ENCODE results near the gene PROP1. TPM values are rescaled to one million over a fixed set of nuclear protein-coding genes. Genes with fewer than 3 reads are reported as not detected.

The PROP1 gene
- polyA plus RNA-seq, 1 experiment = not detected

DNA sequence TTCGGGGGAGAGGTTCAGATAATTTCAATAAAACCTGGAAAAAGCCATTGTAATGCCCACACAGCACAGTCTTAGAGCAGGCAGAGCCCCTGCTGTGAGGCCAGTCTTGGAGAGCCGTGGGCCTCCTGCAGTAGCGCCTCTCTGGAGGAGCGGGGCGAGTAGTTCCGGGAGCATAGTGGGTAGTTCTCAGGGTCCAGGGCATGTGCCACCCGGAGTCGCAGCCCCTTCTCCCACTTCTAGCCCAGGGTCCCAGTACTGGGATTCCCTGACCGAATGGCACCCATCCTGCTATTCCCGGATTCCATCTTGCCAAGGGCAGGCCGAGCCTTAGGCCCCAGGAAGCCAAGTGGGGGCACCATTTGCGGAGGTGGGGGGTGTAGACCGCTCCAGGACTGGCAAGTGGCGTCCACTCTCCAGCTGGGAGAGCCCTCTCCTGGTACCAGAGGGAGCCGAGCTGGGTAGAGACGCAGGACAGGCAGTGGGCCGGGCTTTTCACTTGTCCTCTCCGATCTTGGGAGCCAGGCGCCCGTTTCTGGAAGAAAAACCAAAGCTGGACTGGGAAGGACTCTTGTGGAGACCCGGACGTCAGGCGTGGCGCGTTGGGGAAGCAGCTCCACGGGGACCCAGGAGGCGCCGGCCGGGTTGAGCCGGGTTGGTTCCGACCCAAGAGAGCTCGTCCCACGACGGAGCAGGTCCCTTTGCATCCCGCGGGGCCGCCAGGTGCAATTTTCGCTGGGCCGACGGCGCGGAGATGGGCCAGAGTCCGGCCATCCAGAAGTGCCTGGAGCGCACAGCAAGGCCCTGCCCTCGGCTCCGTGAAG lies 12.1 kb downstream of the PROP1 start:
- no peak overlapping the region for H3K27ac ChIP-seq (ENCODE audit: low read depth, low read length)
- no peaks in the 10 kb centered on the region; the same call in 1 of the 2 replicates for H3K9me3 ChIP-seq (ENCODE audit: control insufficient read depth, insufficient read depth, low read length)
- no peak for DNase-seq (ENCODE audit: low read depth, low spot score)
- ChIA-PET CTCF (no interaction called here), POLR2A (no interaction called here)
- no peak for TF ChIP-seq CTCF (IDR thresholded peaks at IDR 0.05; ENCODE audit: low read depth, low read length)
- H3K27me3 ChIP-seq (ENCODE audit: control insufficient read depth, insufficient read depth, low read length) = peaks cover 54% of the 10 kb centered on the region
- H3K4me3 ChIP-seq (ENCODE audit: low read depth, low read length) = no peak overlapping the region

DNA sequence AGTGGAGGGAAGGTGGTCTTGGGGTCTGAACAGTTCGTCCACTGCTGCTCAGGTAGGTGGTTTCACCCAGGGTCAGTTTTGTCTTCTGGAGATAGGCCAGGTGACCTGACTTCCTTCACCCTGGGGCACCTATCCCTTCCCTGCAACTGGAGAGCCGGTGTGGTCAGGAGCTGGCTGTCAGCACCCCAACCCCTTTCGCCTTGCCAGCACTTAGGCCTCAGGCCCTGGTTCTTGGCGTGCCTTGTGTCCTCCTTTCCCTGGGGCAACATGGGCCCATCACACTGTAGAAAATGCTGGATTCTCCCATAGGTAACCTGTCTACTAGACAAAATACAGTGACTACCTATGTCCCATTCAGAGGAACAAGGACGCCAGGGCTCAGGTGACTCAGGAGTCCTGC lies 13.1 kb downstream of the PROP1 start:
- POLR2A ChIA-PET = no interaction called here
- H3K27me3 ChIP-seq (ENCODE audit: control insufficient read depth, insufficient read depth, low read length) = peaks cover 51% of the 10 kb centered on the region
- DNase-seq (ENCODE audit: low read depth, low spot score) = no peak
- no peak overlapping the region for H3K27ac ChIP-seq (ENCODE audit: low read depth, low read length)
- CTCF ChIA-PET = no interaction called here
- no peaks in the 10 kb centered on the region; the same call in 1 of the 2 replicates for H3K9me3 ChIP-seq (ENCODE audit: control insufficient read depth, insufficient read depth, low read length)
- no peak overlapping the region for H3K4me3 ChIP-seq (ENCODE audit: low read depth, low read length)
- TF ChIP-seq CTCF (IDR thresholded peaks at IDR 0.05; ENCODE audit: low read depth, low read length) = no peak

- CTCF ChIA-PET = no interaction called here
- no peak for TF ChIP-seq CTCF (IDR thresholded peaks at IDR 0.05; ENCODE audit: low read depth, low read length)
- H3K9me3 ChIP-seq (ENCODE audit: control insufficient read depth, insufficient read depth, low read length) = no peaks in the 10 kb centered on the region; the same call in 1 of the 2 replicates
- no peak overlapping the region for H3K4me3 ChIP-seq (ENCODE audit: low read depth, low read length)
- H3K27me3 ChIP-seq (ENCODE audit: control insufficient read depth, insufficient read depth, low read length) = peaks cover 48% of the 10 kb centered on the region
- H3K27ac ChIP-seq (ENCODE audit: low read depth, low read length) = no peak overlapping the region
- DNase-seq (ENCODE audit: low read depth, low spot score) = no peak
- POLR2A ChIA-PET = interaction anchor here (0.6 kb wide), 1 partner anchor 201 kb away, joined by 3 read pairs; no protein-coding TSS in a partner anchor
These were observed 13.8 kb downstream of the PROP1 start for GRCh38 chr5:177982072-177982727.

- no peak for TF ChIP-seq CTCF (IDR thresholded peaks at IDR 0.05; ENCODE audit: low read depth, low read length)
- H3K9me3 ChIP-seq (ENCODE audit: control insufficient read depth, insufficient read depth, low read length) = no peaks in the 10 kb centered on the region; the same call in 1 of the 2 replicates
- POLR2A ChIA-PET = no interaction called here
- peaks cover 43% of the 10 kb centered on the region for H3K27me3 ChIP-seq (ENCODE audit: control insufficient read depth, insufficient read depth, low read length)
- DNase-seq (ENCODE audit: low read depth, low spot score) = no peak
- CTCF ChIA-PET = no interaction called here
- no peak overlapping the region for H3K27ac ChIP-seq (ENCODE audit: low read depth, low read length)
- no peak overlapping the region for H3K4me3 ChIP-seq (ENCODE audit: low read depth, low read length)
These were observed 14.6 kb downstream of the PROP1 start for GRCh38 chr5:177981296-177982071.

Measured in AG04450 (cell line).